Upper lobe of left lung (tissue), 6 donors: ENCODE results near the gene GBA3. TPM values are rescaled to one million over a fixed set of nuclear protein-coding genes. Genes with fewer than 3 reads are reported as not detected.

Source experiments
- ATAC-seq, 2 donors: fragments of 200-7000 bp; cut with Tn5 transposase; one replicate each; pipeline ENCODE4 v1.9.1; 2022; ENCODE audit warnings: mild to moderate bottlenecking in 2 of 2, moderate library complexity in 2 of 2; ENCODE audit not compliant: low FRiP score in 2 of 2
- DNase-seq, 2 donors: peaks; one replicate each; pipeline ENCODE4 v3.0.0-alpha.2; 2019 to 2020
- H3K27ac ChIP-seq, 4 donors: fragments of 200-600 bp; sonication (generic); one replicate each; pipeline ENCODE4 v1.5.1; 2016 to 2019
- H3K27me3 ChIP-seq, 4 donors: fragments of 200-600 bp; sonication (generic); one replicate each; pipeline ENCODE4 v1.5.1; 2017 to 2019
- H3K36me3 ChIP-seq, 4 donors: fragments of 200-600 bp; sonication (generic); one replicate each; pipeline ENCODE4 v1.5.1; 2016 to 2019
- H3K4me1 ChIP-seq, 4 donors: fragments of 200-600 bp; sonication (generic); one replicate each; pipeline ENCODE4 v1.5.1; 2018 to 2019
- H3K4me3 ChIP-seq, 4 donors: fragments of 200-600 bp; sonication (generic); one replicate each; pipeline ENCODE4 v1.5.1; 2017 to 2019; ENCODE audit warnings: mild to moderate bottlenecking in 2 of 4, moderate library complexity in 1 of 4
- H3K9me3 ChIP-seq, 4 donors: fragments of 200-600 bp; sonication (generic); one replicate each; pipeline ENCODE4 v1.5.1; 2018 to 2019
- EP300 ChIP-seq, 4 donors: sonication (generic); formaldehyde crosslinking; IDR thresholded peaks; one replicate each; pipeline ENCODE4 v1.5.1; 2017; ENCODE audit warnings: antibody characterized with exemption in 4 of 4, control low read depth in 2 of 4
- POLR2A ChIP-seq, 4 donors: fragments of 450-650 bp; IDR thresholded peaks; one replicate each; pipeline ENCODE4 v1.5.1; 2016 to 2017; ENCODE audit warnings: antibody characterized with exemption in 4 of 4, mild to moderate bottlenecking in 2 of 4
- POLR2AphosphoS5 ChIP-seq, 2 donors: sonication (generic); formaldehyde crosslinking; IDR thresholded peaks; one replicate each; pipeline ENCODE4 v1.5.1; 2017; ENCODE audit warnings: antibody characterized with exemption in 2 of 2
- WGBS, 2 donors: methylation state at CpG; one replicate each; pipeline ENCODE4 v1.1.5; 2017 to 2018; 5-methylcytosine and 5-hydroxymethylcytosine counted together
- total RNA-seq, 6 donors: library from RNA; depleted of rRNA in 4 of 6; stranded (reverse); fragments of >200 nt in 4 of 6; gene quantifications; one replicate each; pipeline versions ENCODE4 v1.1.0 to v1.2.1, GENCODE V29; 2016 to 2021
- TF ChIP-seq, protein P1 (sequence below), 6 experiments: fragments of 450-650 bp in 4 of 6; fragments of 200-600 bp in 2 of 6; sonication (generic) in 2 of 6; IDR thresholded peaks; one replicate each; pipeline ENCODE4 v1.5.1; 2016 to 2019; ENCODE audit warnings: antibody characterized with exemption in 6 of 6
- donor health status: DM: no; HTN: no; CAD: no; lungs with moderate emphysema.
- donor health status: DM: no; HTN: yes; CAD: no; lungs with severe emphysema.

GBA3 gene
- total RNA-seq, 6 donors from 2014 or later: 0.57 to 1.6 (median 1.4) TPM; not detected in 1

DNA sequence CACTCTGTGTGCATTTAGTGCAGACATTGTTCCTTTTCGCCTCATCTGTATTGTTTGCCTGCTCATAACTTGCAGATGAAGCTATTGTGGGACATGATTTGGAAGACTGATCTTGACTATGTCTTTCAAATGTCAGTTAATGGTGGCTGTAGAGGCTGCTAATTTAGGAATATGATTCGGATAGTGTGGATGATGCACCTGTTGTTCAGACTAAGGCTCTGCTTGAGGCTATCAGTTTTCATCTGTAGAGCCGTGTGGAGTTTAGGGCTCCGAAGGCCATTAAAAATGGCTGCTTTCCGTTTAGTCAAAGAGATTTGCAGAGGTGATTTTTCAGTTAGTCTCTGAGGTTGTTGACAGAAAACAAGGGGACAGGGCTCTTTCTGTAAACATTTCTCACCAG, 102.0 kb downstream of the GBA3 start:
- WGBS, 2 donors: 88 to 92% methylated on average over 5 of the region's 5 CpGs
- no peak for DNase-seq

DNA sequence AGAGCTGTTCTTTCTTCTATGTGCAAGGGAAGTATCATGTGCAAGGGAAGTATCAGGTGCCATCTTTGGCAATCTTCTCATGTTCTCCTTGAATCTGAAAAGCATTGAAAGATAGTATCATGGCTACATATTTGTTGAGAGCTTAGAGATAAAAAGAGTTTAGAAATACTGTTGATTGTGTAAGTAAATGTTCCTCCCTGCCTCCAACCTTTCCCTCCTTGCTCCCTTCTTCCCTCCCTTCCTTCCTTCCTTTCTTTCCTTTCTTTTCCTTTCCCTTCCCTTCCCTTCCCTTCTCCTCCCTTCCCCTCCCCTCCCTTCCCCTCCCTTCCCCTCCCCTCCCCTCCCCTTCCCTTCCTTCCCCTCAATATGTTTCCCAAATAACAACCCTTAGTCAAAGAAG, 108.7 kb downstream of the GBA3 start:
- Histone ChIP-seq H3K36me3 (no peaks in the 10 kb centered on the region), H3K9me3 (no peaks in the 10 kb centered on the region), H3K4me1 (no peaks in the 10 kb centered on the region), H3K4me3 (no peak overlapping the region), H3K27me3 (no peaks in the 10 kb centered on the region), H3K27ac (no peak overlapping the region)
- TF ChIP-seq EP300 (IDR thresholded peaks at IDR 0.05) (no peak), POLR2AphosphoS5 (IDR thresholded peaks at IDR 0.05) (no peak), POLR2A (IDR thresholded peaks at IDR 0.05) (no peak)
- TF ChIP-seq, protein P1, sequence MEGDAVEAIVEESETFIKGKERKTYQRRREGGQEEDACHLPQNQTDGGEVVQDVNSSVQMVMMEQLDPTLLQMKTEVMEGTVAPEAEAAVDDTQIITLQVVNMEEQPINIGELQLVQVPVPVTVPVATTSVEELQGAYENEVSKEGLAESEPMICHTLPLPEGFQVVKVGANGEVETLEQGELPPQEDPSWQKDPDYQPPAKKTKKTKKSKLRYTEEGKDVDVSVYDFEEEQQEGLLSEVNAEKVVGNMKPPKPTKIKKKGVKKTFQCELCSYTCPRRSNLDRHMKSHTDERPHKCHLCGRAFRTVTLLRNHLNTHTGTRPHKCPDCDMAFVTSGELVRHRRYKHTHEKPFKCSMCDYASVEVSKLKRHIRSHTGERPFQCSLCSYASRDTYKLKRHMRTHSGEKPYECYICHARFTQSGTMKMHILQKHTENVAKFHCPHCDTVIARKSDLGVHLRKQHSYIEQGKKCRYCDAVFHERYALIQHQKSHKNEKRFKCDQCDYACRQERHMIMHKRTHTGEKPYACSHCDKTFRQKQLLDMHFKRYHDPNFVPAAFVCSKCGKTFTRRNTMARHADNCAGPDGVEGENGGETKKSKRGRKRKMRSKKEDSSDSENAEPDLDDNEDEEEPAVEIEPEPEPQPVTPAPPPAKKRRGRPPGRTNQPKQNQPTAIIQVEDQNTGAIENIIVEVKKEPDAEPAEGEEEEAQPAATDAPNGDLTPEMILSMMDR (IDR thresholded peaks at IDR 0.05): no peak
- no peak for DNase-seq
- no peak for ATAC-seq

More for the DNA sequence above, 102.0 kb downstream of the GBA3 start:
- Histone ChIP-seq H3K4me3 (no peak overlapping the region), H3K27me3 (no peaks in the 10 kb centered on the region), H3K27ac (no peak overlapping the region), H3K36me3 (no peaks in the 10 kb centered on the region), H3K9me3 (no peaks in the 10 kb centered on the region), H3K4me1 (no peaks in the 10 kb centered on the region)
- TF ChIP-seq, protein P1 (IDR thresholded peaks at IDR 0.05): no peak
- no peak for TF ChIP-seq POLR2AphosphoS5 (IDR thresholded peaks at IDR 0.05)
- no peak for TF ChIP-seq POLR2A (IDR thresholded peaks at IDR 0.05)
- TF ChIP-seq EP300 (IDR thresholded peaks at IDR 0.05): no peak
- no peak for ATAC-seq

DNA sequence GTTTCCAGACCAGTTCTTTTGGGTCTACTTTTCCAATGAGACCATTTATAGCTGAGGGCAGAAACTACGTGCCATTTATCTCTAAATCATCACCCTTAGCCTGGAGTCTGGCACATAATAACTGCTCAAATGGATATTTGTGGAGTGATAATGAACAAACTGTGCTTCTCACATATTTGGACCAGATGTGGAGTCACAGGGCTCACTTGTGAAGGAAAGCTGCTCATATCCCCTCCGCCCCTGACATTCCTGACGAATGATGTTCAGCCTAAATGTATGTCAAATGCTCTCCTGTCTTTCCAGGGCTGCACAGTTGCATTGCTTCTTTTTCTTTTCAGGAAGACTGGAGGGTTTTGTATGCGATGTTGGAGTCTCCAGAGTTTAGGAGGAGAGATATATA, 110.1 kb downstream of the GBA3 start:
- Histone ChIP-seq H3K4me3 (no peak overlapping the region), H3K4me1 (no peaks in the 10 kb centered on the region), H3K27me3 (no peaks in the 10 kb centered on the region), H3K9me3 (no peaks in the 10 kb centered on the region), H3K36me3 (no peaks in the 10 kb centered on the region), H3K27ac (no peak overlapping the region)
- ATAC-seq: no peak
- TF ChIP-seq POLR2AphosphoS5 (IDR thresholded peaks at IDR 0.05): no peak
- TF ChIP-seq POLR2A (IDR thresholded peaks at IDR 0.05): no peak
- no peak for TF ChIP-seq EP300 (IDR thresholded peaks at IDR 0.05)
- TF ChIP-seq, protein P1 (IDR thresholded peaks at IDR 0.05): no peak
- 71 to 81% methylated on average over 4 of the region's 4 CpGs for WGBS, 2 donors
- DNase-seq: no peak

DNA sequence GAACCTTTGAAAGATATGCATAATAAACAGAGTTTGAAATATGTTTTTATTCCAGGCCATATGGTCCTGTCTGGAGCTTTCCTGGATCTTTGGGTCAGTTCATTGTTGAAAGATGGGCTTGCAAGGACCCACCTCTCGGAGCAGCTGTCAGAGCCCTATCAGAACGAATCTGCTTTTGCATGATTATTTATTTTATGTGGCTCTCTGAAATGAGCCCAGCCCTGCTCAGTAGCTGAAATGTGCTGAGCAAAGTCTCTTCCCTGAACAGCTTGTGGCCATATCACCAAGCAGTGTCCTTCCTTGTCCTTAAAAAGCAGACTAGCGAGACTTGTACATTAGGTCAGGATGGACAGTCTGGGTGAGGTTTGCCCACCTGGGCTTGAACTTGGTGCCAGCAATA, 110.8 kb downstream of the GBA3 start:
- ATAC-seq (no peak), DNase-seq (no peak)
- TF ChIP-seq, protein P1 (IDR thresholded peaks at IDR 0.05): no peak
- no peak for TF ChIP-seq POLR2A (IDR thresholded peaks at IDR 0.05)
- no peak for TF ChIP-seq EP300 (IDR thresholded peaks at IDR 0.05)
- no peak for TF ChIP-seq POLR2AphosphoS5 (IDR thresholded peaks at IDR 0.05)
- Histone ChIP-seq H3K4me1 (no peaks in the 10 kb centered on the region), H3K27ac (no peak overlapping the region), H3K36me3 (no peaks in the 10 kb centered on the region), H3K27me3 (no peaks in the 10 kb centered on the region), H3K4me3 (no peak overlapping the region), H3K9me3 (no peaks in the 10 kb centered on the region)
- 67 to 74% methylated on average over 3 of the region's 3 CpGs for WGBS, 2 donors

DNA sequence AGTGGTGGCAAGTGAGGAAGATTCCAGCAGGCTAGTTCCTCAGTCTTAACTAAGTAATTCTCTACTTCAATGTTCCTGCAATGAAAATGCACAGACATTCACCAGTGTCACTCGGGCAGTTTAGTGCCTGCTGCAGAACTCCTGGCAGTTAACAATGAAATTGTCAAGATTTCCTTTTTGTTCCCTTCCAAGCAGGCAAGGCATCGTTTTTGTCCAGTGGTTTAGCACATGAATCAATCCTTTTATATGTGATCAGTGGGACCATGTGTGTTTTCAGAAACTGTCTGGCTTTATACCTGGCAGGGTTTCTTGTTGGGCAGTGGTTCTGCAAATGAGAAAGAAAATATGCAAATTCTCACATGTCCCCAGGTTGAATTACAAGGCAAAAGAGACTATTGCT, 122.2 kb downstream of the GBA3 start:
- no peak overlapping the region for H3K4me3 ChIP-seq
- DNase-seq: no peak
- no peaks in the 10 kb centered on the region for H3K4me1 ChIP-seq
- H3K27ac ChIP-seq: no peak overlapping the region
- TF ChIP-seq POLR2AphosphoS5 (IDR thresholded peaks at IDR 0.05) (no peak), EP300 (IDR thresholded peaks at IDR 0.05) (no peak), POLR2A (IDR thresholded peaks at IDR 0.05) (no peak)
- TF ChIP-seq, protein P1 (IDR thresholded peaks at IDR 0.05): no peak
- 34 to 38% methylated on average over 2 of the region's 2 CpGs for WGBS, 2 donors
- H3K36me3 ChIP-seq: no peaks in the 10 kb centered on the region
- H3K9me3 ChIP-seq: no peaks in the 10 kb centered on the region
- ATAC-seq: no peak
- H3K27me3 ChIP-seq: no peaks in the 10 kb centered on the region
